Aorta (tissue), 5 donors: ENCODE results near the gene THAP4. TPM values are rescaled to one million over a fixed set of nuclear protein-coding genes. Genes with fewer than 3 reads are reported as not detected.

Source experiments
- ATAC-seq: fragments of 200-7000 bp; cut with Tn5 transposase; one replicate; pipeline ENCODE4 v1.9.1; 2022; ENCODE audit warnings: moderate library complexity; ENCODE audit not compliant: low FRiP score
- DNase-seq, 2 donors: peaks; one replicate each; pipeline ENCODE4 v3.0.0-alpha.2; 2020
- H3K27ac ChIP-seq, 2 donors: one replicate each; pipeline ENCODE4 v1.5.1; 2013; ENCODE audit warnings: low read length in 2 of 2, mild to moderate bottlenecking in 2 of 2, moderate library complexity in 2 of 2, control low read depth in 1 of 2, inconsistent platforms in 1 of 2, low read depth in 1 of 2
- H3K27me3 ChIP-seq, 2 donors: one replicate each; pipeline ENCODE4 v1.6.1; 2013; ENCODE audit warnings: control low read depth in 1 of 2, low read length in 1 of 2, mild to moderate bottlenecking in 1 of 2, moderate library complexity in 1 of 2; ENCODE audit not compliant: insufficient read depth in 2 of 2, control insufficient read depth in 1 of 2
- H3K36me3 ChIP-seq, 2 donors: one replicate each; pipeline ENCODE4 v1.6.1; 2013; ENCODE audit warnings: control low read depth in 1 of 2, low read length in 1 of 2, mild to moderate bottlenecking in 1 of 2; ENCODE audit not compliant: insufficient read depth in 2 of 2, control insufficient read depth in 1 of 2
- H3K4me1 ChIP-seq, 2 donors: one replicate each; pipeline ENCODE4 v1.6.1; 2013; ENCODE audit warnings: low read length in 2 of 2, control low read depth in 1 of 2, mild to moderate bottlenecking in 1 of 2, moderate library complexity in 1 of 2; ENCODE audit not compliant: insufficient read depth in 2 of 2, control insufficient read depth in 1 of 2
- H3K4me3 ChIP-seq, 2 donors: one replicate each; pipeline ENCODE4 v1.5.1; 2013; ENCODE audit warnings: low read length in 2 of 2, control low read depth in 1 of 2, mild to moderate bottlenecking in 1 of 2
- H3K9me3 ChIP-seq: one replicate; pipeline ENCODE4 v1.6.1; 2013; ENCODE audit warnings: mild to moderate bottlenecking, low read length; ENCODE audit not compliant: control insufficient read depth
- WGBS, 2 donors: extraction: QIAGEN DNeasy Blood & Tissue Kit; methylation state at CpG; one replicate each; pipeline ENCODE4 v1.1.7; 2013; 5-methylcytosine and 5-hydroxymethylcytosine counted together
- intact Hi-C, 2 donors: fragments of 100-400 bp; cut with DNase I; formaldehyde crosslinking; loops; one replicate each; pipeline versions ENCODE4 v1.14.2 to v1.15.0; 2022
- polyA plus RNA-seq, 2 donors: library from polyadenylated mRNA; stranded (reverse); fragments of 200-250 nt; gene quantifications; one replicate each; pipeline ENCODE4 v1.2.3, GENCODE V29; 2013
- total RNA-seq, 2 donors: library from RNA; stranded (reverse); fragmentation: NEBNext Ultra II Directional; extraction: Animal tissue kit (Norgen Biotek cat#: 25700); gene quantifications; one replicate each; pipeline ENCODE4 v1.2.1, GENCODE V29; 2021
- donor health status: healthy with polysubstance abuse.
- donor health status: Bipolar disorder and iron deficiency.
- donor health status: DM: no; HTN: no; CAD: no.
- donor health status: DM: no; HTN: no; CAD: no.
- donor health status: DM: yes; HTN: yes; CAD: no.

THAP4 gene
- total and polyA plus RNA-seq, 4 donors: 24.3 to 41.5 (median 30.5) TPM

DNA sequence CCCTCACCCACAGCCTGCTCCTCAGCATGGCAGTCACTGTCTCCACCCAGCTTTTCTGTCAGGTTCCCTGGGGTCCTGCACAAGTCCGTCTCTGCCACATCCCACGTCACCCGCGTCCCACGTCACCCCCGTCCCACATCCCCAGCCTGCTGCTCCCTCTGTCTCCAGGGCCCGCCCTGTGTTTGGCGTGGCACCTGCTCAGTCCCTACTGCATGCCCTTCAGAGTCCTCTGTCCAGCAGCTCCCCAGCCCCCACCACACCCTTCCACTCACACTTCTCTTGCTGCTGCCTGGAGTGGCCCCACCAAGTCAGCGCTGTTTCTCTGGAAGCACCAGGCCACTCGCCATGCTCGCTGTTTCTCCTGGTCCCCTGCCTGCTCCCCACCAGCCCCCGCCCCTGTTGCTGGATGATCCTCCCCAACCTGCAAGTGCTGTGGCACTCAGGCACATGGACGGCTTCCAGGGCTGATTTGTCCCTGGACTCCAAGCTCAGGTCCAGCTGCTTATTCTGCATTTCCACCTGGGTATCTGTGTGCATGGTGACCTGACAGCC is 19.3 kb upstream of the THAP4 start:
- DNase-seq (no peak), ATAC-seq (no peak)
- H3K9me3 ChIP-seq: no peaks in the 10 kb centered on the region
- 91 to 95% methylated on average over 13 of the region's 13 CpGs for WGBS, 2 donors
- no peaks in the 10 kb centered on the region for H3K4me1 ChIP-seq
- H3K27ac ChIP-seq: no peak overlapping the region
- intact Hi-C loops: no loop called here
- peaks cover 0 to 10% of the 10 kb centered on the region in 2 donors for H3K36me3 ChIP-seq
- no peak overlapping the region for H3K4me3 ChIP-seq
- H3K27me3 ChIP-seq: no peaks in the 10 kb centered on the region

- Histone ChIP-seq H3K27me3 (no peaks in the 10 kb centered on the region), H3K36me3 (peaks cover 0 to 5% of the 10 kb centered on the region in 2 donors), H3K27ac (no peak overlapping the region), H3K4me1 (no peaks in the 10 kb centered on the region), H3K9me3 (no peaks in the 10 kb centered on the region), H3K4me3 (no peak overlapping the region)
- intact Hi-C loops: no loop called here
- ATAC-seq (no peak), DNase-seq (no peak)
- WGBS, 2 donors: 91% methylated on average over 17 of the region's 17 CpGs
These were observed 18.7 kb upstream of the THAP4 start for GRCh38 chr2:241655516-241656189.

DNA sequence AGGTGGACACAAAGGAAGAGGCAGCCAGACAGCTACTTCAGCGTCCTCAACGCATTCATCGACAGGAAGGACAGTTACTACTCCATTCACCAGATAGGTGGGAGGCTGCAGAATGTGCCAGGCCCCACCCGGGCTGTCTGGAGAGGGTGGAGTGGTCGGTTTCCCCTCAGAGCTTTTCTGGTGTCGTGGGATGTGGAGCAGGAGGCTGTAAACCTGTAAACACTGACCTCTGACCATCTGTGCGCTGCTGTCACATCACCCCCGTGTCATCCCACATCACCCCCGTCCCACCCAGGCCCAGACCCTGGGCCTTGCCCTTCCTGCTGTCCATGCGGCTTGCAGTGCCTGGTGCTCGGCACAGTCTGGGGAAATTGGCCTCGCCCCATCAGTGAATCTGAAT is 17.6 kb upstream of the THAP4 start:
- peaks cover 0 to 5% of the 10 kb centered on the region in 2 donors for H3K36me3 ChIP-seq
- no peak for ATAC-seq
- WGBS, 2 donors: 90 to 93% methylated on average over 12 of the region's 12 CpGs

GRCh38 chr2:241653210-241653750 is 16.3 kb upstream of the THAP4 start:
- 94 to 95% methylated on average over 13 of the region's 13 CpGs for WGBS, 2 donors
- no peak overlapping the region for H3K4me3 ChIP-seq
- no peak for DNase-seq
- H3K4me1 ChIP-seq: no peaks in the 10 kb centered on the region
- no peaks in the 10 kb centered on the region for H3K9me3 ChIP-seq
- ATAC-seq: no peak
- no peak overlapping the region for H3K27ac ChIP-seq
- intact Hi-C loops: no loop called here
- H3K36me3 ChIP-seq: peaks cover 0 to 5% of the 10 kb centered on the region in 2 donors
- H3K27me3 ChIP-seq: no peaks in the 10 kb centered on the region

More for the DNA sequence above, 17.6 kb upstream of the THAP4 start:
- no peak overlapping the region for H3K27ac ChIP-seq
- no peak for DNase-seq
- H3K9me3 ChIP-seq: no peaks in the 10 kb centered on the region
- H3K27me3 ChIP-seq: no peaks in the 10 kb centered on the region
- H3K4me3 ChIP-seq: no peak overlapping the region
- intact Hi-C loops: no loop called here
- no peaks in the 10 kb centered on the region for H3K4me1 ChIP-seq

- H3K4me1 ChIP-seq: no peaks in the 10 kb centered on the region
- WGBS, 2 donors: 96% methylated on average over 9 of the region's 9 CpGs
- H3K9me3 ChIP-seq: no peaks in the 10 kb centered on the region
- no peak overlapping the region for H3K4me3 ChIP-seq
- intact Hi-C loops: no loop called here
- ATAC-seq (no peak), DNase-seq (no peak)
- H3K27ac ChIP-seq: no peak overlapping the region
- H3K27me3 ChIP-seq: no peaks in the 10 kb centered on the region
- peaks cover 0 to 5% of the 10 kb centered on the region in 2 donors for H3K36me3 ChIP-seq
These were observed 15.8 kb upstream of the THAP4 start for GRCh38 chr2:241652722-241653121.

DNA sequence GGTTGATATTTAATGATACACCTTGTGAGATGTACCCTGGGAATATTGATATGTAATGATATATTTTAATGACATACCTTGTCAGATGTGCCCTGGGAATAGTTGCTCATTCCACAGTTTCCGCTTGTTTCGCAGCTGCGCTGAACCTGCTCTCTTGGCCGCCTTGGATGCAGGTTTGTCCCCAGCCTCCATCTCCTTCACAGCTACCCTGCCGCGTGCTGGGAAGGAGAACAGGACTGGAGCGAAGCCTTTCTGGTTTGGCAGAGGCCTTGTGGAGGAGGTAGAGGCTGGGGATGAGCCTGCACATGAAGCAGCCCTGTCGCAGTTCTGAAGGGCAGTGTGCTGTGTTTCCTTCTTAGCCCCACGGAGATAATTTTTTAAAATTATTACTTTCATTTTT is 15.2 kb upstream of the THAP4 start:
- no peaks in the 10 kb centered on the region for H3K4me1 ChIP-seq
- ATAC-seq (no peak), DNase-seq (no peak)
- H3K27ac ChIP-seq: no peak overlapping the region
- H3K9me3 ChIP-seq: no peaks in the 10 kb centered on the region
- H3K4me3 ChIP-seq: no peak overlapping the region
- no peaks in the 10 kb centered on the region for H3K27me3 ChIP-seq
- peaks cover 0 to 5% of the 10 kb centered on the region in 2 donors for H3K36me3 ChIP-seq
- WGBS, 2 donors: 95% methylated on average over 9 of the region's 9 CpGs
- intact Hi-C loops: no loop called here

GRCh38 chr2:241649927-241650326 is 13.0 kb upstream of the THAP4 start:
- no peak overlapping the region for H3K27ac ChIP-seq
- no peaks in the 10 kb centered on the region for H3K27me3 ChIP-seq
- ATAC-seq: no peak
- 90% methylated on average over 6 of the region's 6 CpGs for WGBS, 2 donors
- intact Hi-C loops: no loop called here
- H3K9me3 ChIP-seq: no peaks in the 10 kb centered on the region
- H3K36me3 ChIP-seq: peaks cover 0 to 2% of the 10 kb centered on the region in 2 donors
- no peak for DNase-seq
- H3K4me1 ChIP-seq: no peaks in the 10 kb centered on the region
- no peak overlapping the region for H3K4me3 ChIP-seq

GRCh38 chr2:241649404-241649803 is 12.4 kb upstream of the THAP4 start:
- ATAC-seq: no peak
- WGBS, 2 donors: 70 to 78% methylated on average over 4 of the region's 4 CpGs

GRCh38 chr2:241648453-241648852 is 11.5 kb upstream of the THAP4 start:
- WGBS, 2 donors: 77 to 80% methylated on average over 6 of the region's 6 CpGs
- Histone ChIP-seq H3K27ac (no peak overlapping the region), H3K9me3 (no peaks in the 10 kb centered on the region)

More at GRCh38 chr2:241649404-241649803, 12.4 kb upstream of the THAP4 start:
- no peak for DNase-seq
- Histone ChIP-seq H3K27ac (no peak overlapping the region), H3K36me3 (peaks cover 0 to 2% of the 10 kb centered on the region in 2 donors), H3K4me3 (no peak overlapping the region), H3K9me3 (no peaks in the 10 kb centered on the region), H3K27me3 (no peaks in the 10 kb centered on the region), H3K4me1 (no peaks in the 10 kb centered on the region)
- intact Hi-C loops: no loop called here

More at GRCh38 chr2:241648453-241648852, 11.5 kb upstream of the THAP4 start:
- Histone ChIP-seq H3K4me3 (no peak overlapping the region), H3K4me1 (no peaks in the 10 kb centered on the region), H3K36me3 (peaks cover 0 to 2% of the 10 kb centered on the region in 2 donors), H3K27me3 (no peaks in the 10 kb centered on the region)
- intact Hi-C loops: no loop called here
- DNase-seq (no peak), ATAC-seq (no peak)
